HG03060 (cell line): ENCODE results near the gene HERPUD1.
"Not testable (repeated sequence)": the region's sequence is repeated elsewhere in the genome, so short reads cannot be mapped to it uniquely, and the experiment has no call there.

Experiments used
- ATAC-seq: cut with Tn5 transposase; IDR thresholded peaks from one replicate; pipeline ENCODE4 v1.9.1; 2021; ENCODE audit warnings: low read depth, moderate number of reproducible peaks; ENCODE audit not compliant: unreplicated experiment

The HERPUD1 gene

DNA sequence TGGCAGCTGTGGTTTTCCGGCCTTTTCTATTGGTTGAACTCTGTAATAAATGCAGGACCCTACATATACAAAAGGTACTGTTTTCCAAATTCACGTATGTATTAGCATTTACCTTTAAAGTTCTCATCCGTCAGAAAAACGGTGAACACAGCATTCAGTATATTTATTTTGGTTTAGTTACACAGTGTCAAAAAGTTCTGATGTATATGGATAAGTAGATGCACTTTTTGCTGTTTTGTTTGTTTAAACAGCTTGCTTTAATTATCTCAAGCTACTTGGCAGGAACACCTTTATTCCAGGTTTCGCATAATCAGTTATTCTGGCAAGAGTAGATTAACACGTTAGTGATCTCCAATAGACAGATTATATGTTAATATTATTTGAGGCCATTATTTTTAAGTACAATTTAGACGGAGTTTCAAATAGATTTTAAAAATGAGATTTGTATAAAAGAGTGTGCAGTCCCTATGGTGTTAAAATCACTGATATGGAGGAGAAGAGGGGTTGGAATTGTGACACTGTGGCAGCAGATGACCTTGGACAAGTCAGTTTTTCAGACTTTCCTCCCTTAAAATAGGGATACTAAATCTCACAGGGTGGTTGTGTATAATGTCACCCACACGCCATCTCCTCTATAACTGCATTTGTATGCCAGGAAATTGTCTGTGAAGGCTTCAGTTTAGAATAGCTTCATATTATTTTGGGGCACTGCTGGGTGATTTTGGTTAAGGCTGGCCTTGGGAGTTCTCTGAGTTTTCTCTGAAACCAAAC, 2.1 kb downstream of the HERPUD1 start:
- no peak for ATAC-seq

GRCh38 chr16:56934599-56935145, 2.7 kb downstream of the HERPUD1 start:
- not testable (repeated sequence) for ATAC-seq

- ATAC-seq, result no peak
Observed at GRCh38 chr16:56935201-56935600, 3.3 kb downstream of the HERPUD1 start.

DNA sequence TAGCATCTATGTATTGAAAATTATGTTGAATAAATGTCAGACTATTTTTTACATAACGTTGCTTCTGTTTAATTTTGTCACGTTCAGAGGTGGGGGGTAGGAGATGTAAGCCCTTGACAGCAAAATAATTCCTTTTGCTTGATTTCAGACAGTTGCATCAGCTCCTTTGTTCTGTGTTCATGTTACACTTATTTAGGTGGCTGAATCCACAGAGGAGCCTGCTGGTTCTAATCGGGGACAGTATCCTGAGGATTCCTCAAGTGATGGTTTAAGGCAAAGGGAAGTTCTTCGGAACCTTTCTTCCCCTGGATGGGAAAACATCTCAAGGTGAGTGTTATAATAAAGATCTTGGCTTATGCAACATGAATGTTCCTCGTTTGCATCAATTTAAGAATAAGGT, 4.5 kb downstream of the HERPUD1 start:
- ATAC-seq, result no peak

DNA sequence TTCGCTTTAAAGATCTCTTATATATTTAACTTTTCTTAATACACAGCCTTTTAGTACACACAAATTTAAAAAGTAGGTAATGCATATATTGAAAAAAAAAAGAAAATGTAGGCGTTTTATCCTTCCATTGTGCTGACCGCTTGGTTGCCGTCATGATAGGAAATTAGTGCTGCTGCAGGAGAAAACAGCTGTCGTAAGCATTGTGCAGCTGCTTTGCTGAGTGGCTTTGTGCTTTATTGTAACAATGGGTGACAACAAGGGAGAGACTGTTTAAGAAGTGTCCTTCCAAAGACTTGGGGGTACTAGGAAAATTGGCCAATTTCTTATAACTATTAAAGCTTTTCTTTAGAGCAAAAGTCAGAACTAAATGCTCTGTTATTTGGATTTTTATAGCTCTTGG, 5.0 kb downstream of the HERPUD1 start:
- ATAC-seq, result no peak

- no peak for ATAC-seq
Observed at GRCh38 chr16:56938664-56939513, 6.9 kb downstream of the HERPUD1 start.

DNA sequence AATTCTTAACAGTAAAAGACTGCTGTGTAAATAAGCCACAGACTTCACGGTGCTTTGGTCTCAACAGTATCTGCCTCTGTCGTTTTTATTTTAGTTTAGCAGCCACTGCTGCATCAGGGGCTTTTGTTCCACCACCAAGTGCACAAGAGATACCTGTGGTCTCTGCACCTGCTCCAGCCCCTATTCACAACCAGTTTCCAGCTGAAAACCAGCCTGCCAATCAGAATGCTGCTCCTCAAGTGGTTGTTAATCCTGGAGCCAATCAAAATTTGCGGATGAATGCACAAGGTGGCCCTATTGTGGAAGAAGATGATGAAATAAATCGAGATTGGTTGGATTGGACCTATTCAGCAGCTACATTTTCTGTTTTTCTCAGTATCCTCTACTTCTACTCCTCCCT, 7.9 kb downstream of the HERPUD1 start:
- no peak for ATAC-seq

DNA sequence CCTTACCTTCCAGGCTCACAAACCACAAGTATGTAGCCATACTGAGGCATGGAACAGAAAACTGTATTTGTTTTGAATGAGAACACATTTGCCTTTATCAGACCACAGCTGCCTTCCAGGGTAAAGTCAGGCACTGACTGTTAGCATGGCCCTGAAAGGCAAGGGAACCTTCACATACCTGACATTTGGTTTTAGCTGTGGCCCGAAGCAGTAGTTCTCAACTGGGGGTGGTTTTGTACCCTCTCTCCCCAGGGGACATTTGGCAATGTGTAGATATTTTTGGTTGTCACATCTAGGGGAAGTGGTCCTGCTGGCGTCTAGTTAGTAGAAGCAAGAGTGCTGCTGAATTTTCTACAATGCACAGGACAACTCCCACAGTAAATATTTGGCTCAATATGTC, 9.2 kb downstream of the HERPUD1 start:
- no peak for ATAC-seq

GRCh38 chr16:56941856-56942331, 10.0 kb downstream of the HERPUD1 start:
- no peak for ATAC-seq

DNA sequence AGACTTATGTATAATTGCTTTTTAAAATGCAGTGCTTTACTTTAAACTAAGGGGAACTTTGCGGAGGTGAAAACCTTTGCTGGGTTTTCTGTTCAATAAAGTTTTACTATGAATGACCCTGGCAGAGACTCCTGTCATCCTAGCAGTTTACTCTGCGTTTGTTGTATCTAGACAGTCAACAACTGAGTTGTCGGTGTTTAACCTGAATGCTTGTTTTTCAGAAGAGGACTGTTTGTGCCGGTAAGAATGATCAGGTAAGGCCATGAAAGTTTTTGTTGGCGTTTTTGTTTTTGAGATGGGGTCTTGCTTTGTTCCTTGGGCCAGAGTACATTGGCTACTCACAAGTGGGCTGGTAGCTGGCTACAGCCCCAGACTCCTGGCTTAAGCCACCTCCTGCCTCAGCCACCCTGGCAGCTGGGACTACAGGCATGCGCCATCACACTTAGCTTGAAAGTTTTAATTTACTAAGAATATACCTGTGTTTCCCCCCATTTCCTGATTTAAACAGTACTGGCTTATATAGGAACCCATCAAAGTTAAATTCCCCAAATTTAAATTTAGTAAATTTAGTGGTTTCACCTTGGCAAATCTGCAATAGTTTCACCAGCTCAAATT, 11.9 kb downstream of the HERPUD1 start:
- ATAC-seq, result no peak

GRCh38 chr16:56944954-56945839, 13.3 kb downstream of the HERPUD1 start:
- ATAC-seq, result no peak

DNA sequence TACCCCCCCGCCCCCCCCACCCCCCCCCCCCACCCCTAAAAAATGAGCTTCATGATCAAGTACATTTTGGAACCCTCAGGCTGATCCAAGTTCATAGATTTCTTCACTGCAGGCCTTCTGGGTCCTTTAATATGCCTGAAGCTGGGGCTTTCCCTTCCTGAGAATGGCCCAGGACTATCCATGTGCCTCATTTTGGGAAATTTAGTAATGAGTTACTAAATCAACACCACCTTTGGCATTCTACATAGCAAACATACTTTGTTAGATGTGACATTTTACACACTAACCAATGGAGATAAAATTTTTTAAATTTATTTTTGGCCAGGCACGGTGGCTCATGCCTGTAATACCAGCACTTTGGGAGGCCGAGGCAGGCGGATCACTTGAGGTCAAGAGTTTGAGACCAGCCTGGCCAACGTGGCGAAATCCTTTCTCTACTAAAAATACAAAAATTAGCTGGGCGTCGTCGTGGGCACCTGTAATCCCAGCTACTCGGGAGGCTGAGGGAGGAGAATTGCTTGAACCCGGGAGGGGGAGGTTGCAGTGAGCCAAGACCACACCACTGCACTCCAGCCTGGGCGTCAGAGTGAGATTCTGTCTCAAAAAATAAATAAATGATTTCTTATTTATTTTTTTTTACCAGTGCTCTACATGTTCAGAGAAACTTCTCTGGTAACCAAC, 14.0 kb downstream of the HERPUD1 start:
- ATAC-seq, result no peak

DNA sequence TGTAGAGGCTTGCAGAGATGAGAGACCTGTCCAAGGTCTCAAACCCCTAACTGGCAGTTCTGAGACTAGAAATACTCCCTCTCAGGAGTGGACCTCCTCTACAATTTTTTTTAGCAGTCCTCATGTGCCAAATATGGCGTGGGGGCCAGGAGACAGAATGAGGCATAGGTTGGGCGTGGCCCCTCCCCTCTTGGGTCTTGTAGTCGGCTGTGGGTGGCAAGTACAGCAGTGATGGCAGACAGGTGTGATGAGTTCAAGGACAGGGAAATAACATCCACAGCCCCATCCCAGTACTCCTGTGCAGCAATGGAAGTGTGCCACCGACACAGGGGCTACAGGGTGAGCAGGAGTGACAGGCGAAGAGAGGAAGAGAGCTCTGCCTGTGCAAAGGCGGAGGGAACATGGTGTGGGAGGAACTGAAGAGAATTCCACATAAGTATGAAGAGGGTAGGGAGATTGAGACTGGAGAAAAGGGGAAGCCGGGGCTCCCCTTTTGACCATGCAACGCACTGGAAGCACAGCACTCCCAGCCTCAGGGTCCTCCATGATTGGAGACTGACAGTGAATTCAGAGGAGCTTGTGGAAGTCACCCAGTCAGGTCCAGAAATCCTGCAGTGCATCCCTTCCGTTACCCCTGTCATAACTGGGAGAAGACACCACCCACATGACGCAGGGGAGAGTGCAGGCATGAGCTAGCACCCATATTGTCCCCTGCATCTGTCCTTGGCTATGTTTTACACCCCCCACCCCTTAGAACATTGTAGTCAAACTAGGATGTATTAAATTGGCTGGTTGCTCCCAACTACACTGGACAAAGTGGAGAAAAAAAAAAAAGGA, 15.0 kb downstream of the HERPUD1 start:
- no peak for ATAC-seq

DNA sequence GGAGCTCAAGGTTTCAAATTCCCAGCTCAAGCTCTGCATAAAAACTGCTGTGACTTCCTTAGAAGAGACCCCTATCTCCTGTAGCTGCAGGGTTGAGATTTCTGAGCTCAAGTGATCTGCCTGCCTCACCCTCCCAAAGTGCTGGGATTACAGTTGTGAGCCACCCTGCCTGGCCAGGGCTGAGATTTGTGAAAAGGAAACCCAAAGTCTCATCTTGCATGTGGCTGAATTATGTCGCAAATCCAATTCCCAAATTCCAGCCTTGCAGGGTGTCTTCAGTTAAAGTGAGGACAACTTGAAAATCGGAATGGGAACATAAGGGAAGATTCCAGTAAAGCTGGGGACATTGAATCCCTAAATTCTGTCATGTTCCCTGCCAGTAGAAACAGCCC, 15.7 kb downstream of the HERPUD1 start:
- ATAC-seq, result no peak

DNA sequence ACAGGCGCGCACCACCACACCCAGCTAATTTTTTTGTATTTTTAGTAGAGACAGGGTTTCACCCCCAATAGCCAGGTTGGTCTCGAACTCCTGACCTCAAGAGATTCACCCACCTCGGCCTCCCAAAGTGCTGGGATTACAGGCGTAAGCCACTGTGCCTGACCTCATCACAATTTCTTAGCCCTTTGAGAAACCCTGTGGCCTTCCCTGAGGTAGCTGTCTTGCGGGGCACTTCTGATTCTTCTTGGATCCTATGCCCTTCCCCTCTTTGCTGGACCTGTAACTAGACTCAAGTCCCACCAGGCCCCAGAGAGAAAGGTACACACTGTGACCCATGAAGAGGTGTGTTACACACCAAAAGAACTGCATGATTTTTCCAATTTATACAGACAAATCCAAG, 16.3 kb downstream of the HERPUD1 start:
- ATAC-seq, result no peak

- no peak for ATAC-seq
Observed at GRCh38 chr16:56950051-56950450, 18.1 kb downstream of the HERPUD1 start.

GRCh38 chr16:56950455-56950854, 18.5 kb downstream of the HERPUD1 start:
- ATAC-seq, result no peak

DNA sequence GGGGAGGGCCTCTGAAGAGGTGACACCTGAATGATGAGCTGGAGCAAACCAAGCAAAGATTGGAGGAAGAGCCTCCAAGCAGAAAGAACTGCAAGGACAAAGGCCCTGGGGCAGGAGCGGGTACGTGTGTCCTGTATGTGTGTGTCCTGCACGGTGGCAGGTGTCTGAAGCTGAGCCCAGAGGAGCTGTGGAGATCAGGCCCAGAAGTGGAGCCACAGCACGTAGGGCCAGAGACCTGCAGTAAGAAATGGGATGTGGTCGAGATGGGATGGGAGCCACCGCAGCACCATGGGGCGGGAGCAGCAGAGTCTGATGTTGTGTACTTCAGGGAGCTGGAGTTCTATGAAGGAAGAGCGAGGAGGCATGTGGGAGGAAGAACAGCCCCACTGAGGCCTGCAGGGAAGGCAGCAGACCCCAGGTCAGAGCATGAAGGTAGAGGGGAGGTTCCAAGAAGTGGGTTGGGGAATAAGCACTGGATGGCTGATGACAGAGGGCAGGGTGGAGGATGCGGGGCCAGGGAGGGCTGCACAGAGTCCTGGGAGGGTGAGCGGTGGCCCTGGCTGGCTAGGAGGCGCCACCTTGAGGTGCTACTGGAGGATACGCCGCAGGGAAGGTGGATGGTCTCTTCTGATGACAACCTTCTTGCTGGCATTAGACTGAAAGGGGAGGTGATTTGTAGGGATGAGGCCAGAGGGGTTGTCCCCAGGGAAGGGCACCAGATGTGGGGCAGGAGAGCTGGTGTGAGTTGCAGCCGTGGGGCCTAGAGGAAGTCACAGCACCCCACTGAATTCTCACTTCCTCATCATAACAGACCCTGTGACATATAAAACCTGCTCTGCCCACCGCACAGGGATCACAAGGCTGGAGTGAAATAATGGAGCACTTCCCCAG, 19.2 kb downstream of the HERPUD1 start:
- no peak for ATAC-seq
